Keratinocyte (primary cell): ENCODE results near the gene RTCB. TPM values are rescaled to one million over a fixed set of nuclear protein-coding genes. Genes with fewer than 3 reads are reported as not detected.

Experiments used
- DNase-seq: peaks from one replicate; pipeline ENCODE4 v3.0.0-alpha.2; 2011; ENCODE audit warnings: low read depth, missing footprints, low spot score
- FAIRE-seq: peaks from 2 replicates; lab custom pipeline; 2011; peaks lifted over from hg19 to GRCh38; lab: Jason Lieb, UNC
- H2AFZ ChIP-seq: 2 replicates; pipeline ENCODE4 v1.6.0; 2012; ENCODE audit warnings: low read length, control low read depth, inconsistent platforms; ENCODE audit not compliant: control insufficient read depth
- H3K27ac ChIP-seq: 2 replicates; pipeline ENCODE4 v1.5.1; 2011; ENCODE audit warnings: low read length; ENCODE audit not compliant: control insufficient read depth, insufficient read depth
- H3K27me3 ChIP-seq: 3 replicates; pipeline ENCODE4 v1.6.0; 2011; ENCODE audit warnings: low read length; ENCODE audit not compliant: control insufficient read depth, insufficient read depth; ENCODE audit errors: extremely low read depth
- H3K36me3 ChIP-seq, 2 experiments: 2 replicates in 1 of 2; 3 replicates in 1 of 2; pipeline ENCODE4 v1.5.1; 2011; ENCODE audit warnings: low read length in 2 of 2, mild to moderate bottlenecking in 1 of 2; ENCODE audit not compliant: control insufficient read depth in 2 of 2, insufficient read depth in 2 of 2; ENCODE audit errors: extremely low read depth in 1 of 2
- H3K4me1 ChIP-seq: 3 replicates; pipeline ENCODE4 v1.5.1; 2011; ENCODE audit warnings: low read length; ENCODE audit not compliant: control insufficient read depth, insufficient read depth; ENCODE audit errors: extremely low read depth
- H3K4me2 ChIP-seq: 3 replicates; pipeline ENCODE4 v1.6.0; 2011; ENCODE audit warnings: low read depth, low read length; ENCODE audit not compliant: control insufficient read depth, insufficient read depth; ENCODE audit errors: extremely low read depth
- H3K4me3 ChIP-seq, 3 experiments: fragments of 200-600 bp in 1 of 3; sonication (generic) in 1 of 3; 2 replicates in 2 of 3; 3 replicates in 1 of 3; pipeline ENCODE4 v1.5.1; 2011 to 2016; ENCODE audit warnings: low read length in 3 of 3, mild to moderate bottlenecking in 3 of 3, control low read depth in 2 of 3, inconsistent platforms in 1 of 3, low read depth in 1 of 3, mixed read lengths in 1 of 3, mixed run types in 1 of 3, moderate library complexity in 1 of 3; ENCODE audit not compliant: control insufficient read depth in 2 of 3, insufficient read depth in 2 of 3; ENCODE audit errors: extremely low read depth in 1 of 3
- H3K79me2 ChIP-seq: 2 replicates; pipeline ENCODE4 v1.6.0; 2012; ENCODE audit warnings: low read length; ENCODE audit not compliant: control insufficient read depth, insufficient read depth
- H3K9ac ChIP-seq: 3 replicates; pipeline ENCODE4 v1.6.0; 2011; ENCODE audit warnings: low read length; ENCODE audit not compliant: control insufficient read depth, insufficient read depth; ENCODE audit errors: extremely low read depth
- H3K9me1 ChIP-seq: 3 replicates; pipeline ENCODE4 v1.6.0; 2011; ENCODE audit warnings: low read length; ENCODE audit not compliant: control insufficient read depth, insufficient read depth; ENCODE audit errors: extremely low read depth
- H3K9me3 ChIP-seq: 2 replicates; pipeline ENCODE4 v1.5.1; 2012; ENCODE audit warnings: low read depth, low read length; ENCODE audit not compliant: control insufficient read depth
- H4K20me1 ChIP-seq: 3 replicates; pipeline ENCODE4 v1.6.0; 2011; ENCODE audit warnings: low read length; ENCODE audit not compliant: control insufficient read depth, insufficient read depth; ENCODE audit errors: extremely low read depth
- CTCF ChIP-seq, 3 experiments: IDR thresholded peaks in 1 of 3; conservative IDR thresholded peaks in 1 of 3; optimal IDR thresholded peaks in 1 of 3; 2 replicates in 2 of 3; 3 replicates in 1 of 3; pipeline versions ENCODE3 to v1.5.1; 2011; ENCODE audit warnings: low read length in 3 of 3, mild to moderate bottlenecking in 3 of 3, moderate library complexity in 2 of 3, control low read depth in 1 of 3, inconsistent platforms in 1 of 3; ENCODE audit not compliant: insufficient read depth in 2 of 3; ENCODE audit errors: extremely low read depth in 1 of 3
- EZH2 ChIP-seq: IDR thresholded peaks from one replicate; pipeline ENCODE4 v1.6.1; 2012; ENCODE audit warnings: inconsistent platforms, mild to moderate bottlenecking, low read length, moderate library complexity
- dilution Hi-C: fragments of 300-500 bp; cut with MboI; formaldehyde crosslinking; loops from one replicate; pipeline ENCODE4 v1.7.0; 2020; ENCODE audit warnings: low sequenced_read_pairs; ENCODE audit not compliant: extremely low pct_ligation_motif_present
- polyA plus RNA-seq, 5 experiments: library from polyadenylated mRNA; depleted of rRNA in 3 of 5; stranded (reverse) in 3 of 5; stranded (forward) in 1 of 5; unstranded in 1 of 5; fragments of >200 nt; gene quantifications; 1 replicate in 1 of 5; 2 replicates in 3 of 5; 3 replicates in 1 of 5; pipeline versions ENCODE4 v1.2.1 to v1.2.3, GENCODE V29; 2011 to 2012; ENCODE audit warnings: missing spikeins in 2 of 5, low read depth in 1 of 5, low replicate concordance in 1 of 5

Gene RTCB
- polyA plus RNA-seq, 1 donor (not counting 4 experiments of a cell fraction or from before 2014, with no cell fraction given): 143 TPM

GRCh38 chr22:32355760-32356159 lies 56.3 kb downstream of the RTCB start:
- H3K27me3 ChIP-seq: no peaks in the 10 kb centered on the region
- TF ChIP-seq CTCF (optimal IDR thresholded peaks at IDR 0.05 in 1 of 3, IDR thresholded peaks at IDR 0.05 in 1 of 3, conservative IDR thresholded peaks at IDR 0.05 in 1 of 3; ENCODE audit: extremely low read depth in 1 of 3, insufficient read depth in 2 of 3, low read length in 3 of 3): peak; percentile 28 to 53 (median 41)
- no peak for TF ChIP-seq EZH2
- H3K9ac ChIP-seq: no peak overlapping the region
- H3K36me3 ChIP-seq: no peaks in the 10 kb centered on the region
- no peak overlapping the region for H3K27ac ChIP-seq
- no peak for DNase-seq
- no peak overlapping the region for H3K4me3 ChIP-seq
- H4K20me1 ChIP-seq: no peaks in the 10 kb centered on the region
- no peaks in the 10 kb centered on the region for H3K9me3 ChIP-seq
- no peaks in the 10 kb centered on the region for H3K9me1 ChIP-seq
- H2AFZ ChIP-seq: no peak overlapping the region
- H3K4me1 ChIP-seq: no peaks in the 10 kb centered on the region
- no peak overlapping the region for H3K4me2 ChIP-seq
- dilution Hi-C loops: no loop called here
- H3K79me2 ChIP-seq: no peaks in the 10 kb centered on the region
- FAIRE-seq: no peak

- TF ChIP-seq CTCF (optimal IDR thresholded peaks at IDR 0.05 in 1 of 3, IDR thresholded peaks at IDR 0.05 in 1 of 3, conservative IDR thresholded peaks at IDR 0.05 in 1 of 3; ENCODE audit: extremely low read depth in 1 of 3, insufficient read depth in 2 of 3, low read length in 3 of 3) (no peak), EZH2 (no peak)
- H3K27ac ChIP-seq: no peak overlapping the region
- dilution Hi-C loops: no loop called here
- H3K79me2 ChIP-seq: no peaks in the 10 kb centered on the region
- no peaks in the 10 kb centered on the region for H3K36me3 ChIP-seq
- no peak overlapping the region for H3K4me2 ChIP-seq
- DNase-seq (no peak), FAIRE-seq (no peak)
- H3K9ac ChIP-seq: no peak overlapping the region
- H2AFZ ChIP-seq: no peak overlapping the region
- no peaks in the 10 kb centered on the region for H4K20me1 ChIP-seq
- no peaks in the 10 kb centered on the region for H3K9me1 ChIP-seq
- H3K4me3 ChIP-seq: no peak overlapping the region
- H3K27me3 ChIP-seq: no peaks in the 10 kb centered on the region
- no peaks in the 10 kb centered on the region for H3K4me1 ChIP-seq
- H3K9me3 ChIP-seq: no peaks in the 10 kb centered on the region
Observed at GRCh38 chr22:32354360-32355351, 57.4 kb downstream of the RTCB start.
